GM19463 (cell line): Measurements from ENCODE around the gene TGM2.

Source experiments
- ATAC-seq: cut with Tn5 transposase; IDR thresholded peaks from one replicate; pipeline ENCODE4 v1.9.1; 2021; ENCODE audit warnings: mild to moderate bottlenecking, moderate library complexity; ENCODE audit not compliant: unreplicated experiment

TGM2 gene

GRCh38 chr20:38162878-38163875 lies 1.9 kb downstream of the TGM2 start:
- no peak for ATAC-seq

DNA sequence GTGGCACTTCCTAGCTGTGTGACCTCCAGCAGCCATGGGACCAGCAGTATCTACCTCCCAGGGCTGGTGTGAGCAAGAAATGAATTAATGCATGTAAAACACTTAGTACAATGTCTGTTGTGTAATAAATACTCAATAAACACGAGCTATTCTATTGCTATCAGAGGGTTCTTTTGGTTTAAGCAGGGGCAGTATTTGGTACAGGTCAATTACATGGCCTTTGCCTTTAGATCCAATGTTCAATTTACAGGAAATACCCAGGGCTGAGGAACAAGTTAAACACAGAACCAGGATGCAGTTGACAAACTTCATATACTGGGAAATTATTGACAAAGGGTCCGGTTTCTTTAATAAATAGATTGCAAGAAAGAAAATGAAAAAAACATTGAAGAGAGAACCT lies 2.9 kb downstream of the TGM2 start:
- no peak for ATAC-seq

GRCh38 chr20:38161412-38161774 lies 3.7 kb downstream of the TGM2 start:
- ATAC-seq: no peak

- ATAC-seq: no peak
These were observed 4.9 kb downstream of the TGM2 start for GRCh38 chr20:38159957-38160756.

DNA sequence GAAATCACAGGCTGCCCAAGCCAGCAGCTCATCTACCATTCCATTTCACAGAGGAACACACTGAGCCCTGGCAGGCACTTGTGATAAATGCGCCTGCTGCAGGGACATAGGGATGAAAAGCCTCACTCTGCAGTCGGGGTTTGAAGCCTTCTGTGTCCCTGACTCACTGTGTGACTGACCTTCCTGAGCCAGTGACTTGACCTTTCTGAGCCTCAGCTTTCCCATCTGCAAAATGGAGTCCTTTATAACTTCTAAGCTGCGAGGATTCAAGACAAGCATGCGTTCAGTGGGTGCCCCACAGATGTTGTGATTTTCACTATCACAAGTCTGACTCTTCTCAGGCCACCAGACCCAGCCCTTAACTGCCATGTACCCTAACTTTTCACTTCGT lies 5.5 kb downstream of the TGM2 start:
- ATAC-seq: no peak

DNA sequence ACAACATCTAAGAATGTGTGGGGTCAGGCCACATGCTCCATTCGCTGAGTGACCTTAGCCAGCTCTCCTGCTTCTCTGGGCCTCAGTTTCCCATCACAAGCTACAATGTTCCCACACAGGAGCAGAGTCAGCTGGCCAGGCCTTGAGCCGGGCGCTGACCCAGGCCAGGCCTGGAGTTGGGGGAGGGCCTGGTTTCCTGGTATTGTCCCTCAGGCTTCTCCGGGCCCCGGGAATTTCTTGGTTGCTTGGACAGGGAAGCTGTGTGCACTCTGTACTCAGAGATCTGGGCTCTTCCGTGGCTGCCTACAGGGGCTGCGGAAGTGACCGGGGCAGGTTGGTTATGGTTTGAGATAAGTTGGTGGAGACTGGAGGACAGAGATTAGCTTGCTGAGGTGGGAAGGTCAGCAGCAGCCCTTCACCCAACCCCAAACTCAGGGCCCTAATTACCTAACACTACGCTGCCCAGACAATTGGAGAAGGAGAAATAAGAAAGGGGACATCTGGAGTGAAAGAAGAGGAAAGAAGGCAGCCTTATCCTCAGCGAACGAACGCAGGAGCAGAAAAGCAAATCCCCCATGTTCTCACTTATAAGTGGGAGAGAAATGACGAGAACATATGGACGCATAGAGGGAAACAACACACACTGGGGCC lies 6.2 kb downstream of the TGM2 start:
- ATAC-seq: no peak

- no peak for ATAC-seq
These were observed 7.2 kb downstream of the TGM2 start for GRCh38 chr20:38157635-38158495.

GRCh38 chr20:38156888-38157634 lies 8.0 kb downstream of the TGM2 start:
- no peak for ATAC-seq

DNA sequence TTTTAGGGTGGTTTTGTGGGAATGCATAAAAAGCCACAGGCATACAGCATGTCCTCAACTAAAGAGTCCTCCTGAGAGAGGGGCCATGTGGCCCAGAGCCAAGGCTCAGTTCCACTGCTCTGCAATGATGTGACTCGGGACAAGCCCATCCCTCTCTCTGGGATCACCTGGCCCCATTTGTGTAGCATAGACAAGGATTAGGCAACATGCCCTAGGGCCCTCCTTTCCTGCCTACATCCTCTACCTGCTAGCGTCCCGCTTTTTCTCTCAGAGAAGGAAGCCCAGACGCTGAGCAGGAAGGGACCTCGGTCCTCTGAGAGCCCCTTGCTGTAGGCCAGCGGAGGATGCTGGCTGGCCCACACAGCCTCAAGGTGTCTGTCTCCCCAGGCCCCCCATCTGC lies 8.8 kb downstream of the TGM2 start:
- no peak for ATAC-seq

DNA sequence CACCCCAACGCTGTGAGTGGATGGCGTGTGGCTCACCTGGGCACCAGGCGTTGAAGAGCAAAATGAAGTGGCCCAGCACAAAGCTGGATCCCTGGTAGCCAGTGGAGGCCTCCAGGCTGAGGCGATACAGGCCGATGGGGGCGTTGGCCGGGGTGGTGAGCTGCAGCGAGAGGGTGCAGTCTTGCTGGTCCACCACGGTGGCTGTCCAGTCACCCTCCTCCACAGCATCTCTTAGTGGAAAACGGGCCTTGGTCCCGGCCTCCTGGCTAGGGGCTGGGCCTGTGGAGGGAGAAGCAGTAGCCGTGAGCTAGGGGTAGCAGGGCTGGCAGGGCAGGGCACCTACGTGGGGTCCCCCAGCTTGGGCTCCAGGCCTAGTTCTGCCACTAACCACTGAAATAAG lies 9.3 kb downstream of the TGM2 start:
- no peak for ATAC-seq

DNA sequence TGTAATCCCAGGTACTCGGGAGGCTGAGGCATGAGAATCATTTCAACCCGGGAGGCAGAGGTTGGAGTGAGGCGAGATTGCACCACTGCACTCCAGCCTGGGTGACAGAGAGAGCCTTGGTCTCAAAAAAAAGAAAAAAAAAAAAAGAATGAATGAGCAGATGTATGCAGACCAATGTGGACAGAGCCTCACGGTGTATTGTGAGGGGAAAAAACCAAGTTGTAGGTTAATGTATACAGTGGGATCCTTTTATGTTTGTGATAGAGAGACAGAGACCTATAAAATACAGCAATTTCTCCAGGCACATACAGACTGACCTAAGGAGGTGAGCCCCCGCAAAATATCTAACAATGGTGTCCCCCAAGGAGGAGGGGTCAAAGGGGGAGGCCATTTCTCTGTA lies 11.7 kb downstream of the TGM2 start:
- ATAC-seq: no peak

GRCh38 chr20:38152621-38153221 lies 12.3 kb downstream of the TGM2 start:
- peak; percentile 38 for ATAC-seq

DNA sequence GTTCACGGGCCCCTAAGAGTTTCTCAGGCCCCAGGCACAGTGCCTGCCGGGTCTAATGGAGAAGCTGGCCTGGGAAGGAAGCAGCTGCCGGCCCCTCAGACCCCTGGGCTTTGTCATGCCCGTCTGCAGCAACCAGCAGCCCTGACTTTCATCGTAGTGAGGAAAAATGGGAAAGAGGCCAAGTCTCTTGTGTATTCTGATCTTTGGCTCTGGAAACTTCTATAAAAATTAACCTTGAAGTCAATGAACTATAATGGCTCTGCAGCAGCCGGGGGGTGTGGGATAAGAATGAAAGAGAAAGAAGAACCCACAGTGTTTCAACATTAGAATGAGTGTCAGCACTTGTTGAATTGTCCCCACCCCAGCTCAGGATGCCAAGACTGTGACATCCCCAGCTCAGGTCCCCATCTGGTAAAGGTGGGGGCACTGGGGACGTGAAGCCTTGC lies 12.9 kb downstream of the TGM2 start:
- peak; percentile 70 for ATAC-seq

- ATAC-seq: no peak
These were observed 13.6 kb downstream of the TGM2 start for GRCh38 chr20:38151455-38151854.

DNA sequence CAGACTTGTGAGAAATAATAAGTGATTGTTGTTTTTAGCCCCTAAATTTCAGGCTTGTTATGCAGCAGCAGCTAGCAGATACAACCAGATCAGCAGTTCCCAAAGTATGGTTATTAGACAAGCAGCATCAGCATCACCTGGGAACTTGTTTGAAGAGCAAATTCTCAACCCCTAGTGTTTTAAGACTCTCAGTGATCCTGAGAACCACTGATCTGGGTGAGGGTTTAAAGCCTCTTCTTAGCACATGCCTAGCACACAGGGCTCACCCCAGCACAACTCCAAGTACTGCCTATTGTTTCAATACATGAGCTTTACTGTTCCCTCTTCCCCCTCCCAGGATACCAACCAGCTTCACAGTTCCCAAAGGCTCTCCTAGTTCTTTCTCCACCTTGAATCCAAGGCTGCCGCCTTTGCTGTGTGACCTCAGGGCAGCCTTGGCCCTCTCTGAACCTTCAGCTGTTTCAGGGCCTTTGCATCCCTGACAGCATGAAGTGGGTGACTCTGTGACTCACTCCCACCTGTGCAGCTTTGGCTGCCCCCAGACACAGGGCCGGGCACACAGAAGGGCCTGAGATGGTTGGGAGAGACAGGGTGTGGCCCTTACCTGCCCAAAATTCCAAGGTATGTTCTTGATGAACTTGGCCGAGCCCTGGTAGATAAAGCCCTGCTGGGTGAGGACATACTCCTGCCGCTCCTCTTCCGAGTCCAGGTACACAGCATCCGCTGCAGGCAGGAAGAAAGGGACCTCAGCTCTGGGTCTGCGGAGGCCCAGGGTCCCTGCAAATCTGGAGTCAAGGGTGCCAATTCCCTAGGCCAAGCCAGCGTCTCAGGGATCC lies 14.5 kb downstream of the TGM2 start:
- no peak for ATAC-seq

DNA sequence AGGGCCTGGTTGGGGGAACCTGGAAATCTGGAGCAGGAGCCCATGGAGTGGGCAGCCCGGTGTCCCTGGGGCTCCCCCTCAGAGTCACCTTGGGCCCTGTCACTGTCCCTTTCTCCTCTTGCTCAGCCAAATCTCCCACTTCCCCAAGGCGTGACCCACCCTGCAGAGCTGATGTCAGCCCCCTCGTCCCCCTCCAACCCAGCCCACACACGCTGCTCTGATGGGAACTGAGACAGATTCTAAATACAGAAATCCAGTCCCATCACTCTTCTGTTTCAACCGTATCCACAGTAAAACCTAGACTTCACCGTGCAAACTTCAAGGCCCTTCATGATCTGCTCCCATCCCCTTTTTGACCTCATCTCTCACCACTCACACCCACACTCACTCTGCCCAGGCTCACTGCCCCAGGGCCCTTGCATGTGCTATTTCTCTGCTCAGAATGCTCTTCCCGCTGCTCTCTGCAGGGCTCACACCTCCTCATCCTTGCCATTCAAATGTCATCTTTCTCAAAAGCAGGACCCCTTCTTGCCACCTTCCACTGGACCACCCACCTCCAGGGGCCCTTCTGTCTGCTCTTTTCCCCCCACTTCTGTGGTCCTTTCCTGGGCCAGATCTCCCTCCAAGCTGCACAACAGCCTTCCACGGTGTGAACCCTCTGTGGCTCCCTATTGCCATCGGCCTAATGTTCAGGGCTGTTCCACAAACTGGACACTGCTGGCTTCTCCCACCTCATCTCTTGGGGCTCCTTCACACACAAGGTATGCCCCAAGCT lies 16.6 kb downstream of the TGM2 start:
- no peak for ATAC-seq

DNA sequence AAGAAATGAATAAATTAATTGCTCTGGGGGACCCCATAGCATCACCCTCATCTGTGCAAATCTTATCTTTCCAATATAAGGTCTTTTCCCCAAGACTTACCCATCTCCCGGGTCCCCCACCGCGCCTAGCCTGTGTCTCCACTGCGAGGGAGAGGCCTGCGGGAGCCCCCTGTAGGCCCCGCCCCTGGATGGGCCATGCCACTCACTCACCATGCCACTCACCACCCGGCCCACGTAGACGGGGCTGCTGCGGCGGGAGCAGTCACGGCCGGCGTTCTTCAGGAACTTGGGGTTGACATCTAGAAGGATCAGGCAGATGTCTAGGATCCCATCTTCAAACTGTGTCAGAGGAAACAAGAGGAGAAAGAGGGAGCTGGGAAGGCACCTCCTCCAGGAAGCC lies 17.3 kb downstream of the TGM2 start:
- ATAC-seq: no peak

DNA sequence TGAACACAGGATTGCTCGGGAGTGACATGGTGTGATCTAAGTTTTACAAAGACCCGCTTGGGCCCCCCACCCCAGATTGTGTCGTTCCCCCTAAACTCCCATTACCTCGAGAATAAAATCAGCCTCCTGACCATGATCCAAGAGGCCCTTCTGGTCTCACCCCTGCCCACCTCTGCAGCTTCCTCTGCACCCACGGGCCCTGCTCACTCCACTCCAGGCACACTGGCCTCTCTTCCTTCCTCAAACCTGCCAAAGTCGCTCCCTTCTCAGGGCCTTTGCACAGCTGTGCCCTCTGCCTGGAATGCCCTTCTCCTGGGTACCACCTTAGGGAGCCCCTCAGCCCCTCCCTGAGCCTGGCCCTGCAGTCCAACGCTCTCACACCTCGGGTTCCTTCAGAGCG lies 17.9 kb downstream of the TGM2 start:
- no peak for ATAC-seq
